ENCODE data around the gene CCT8L2. TPM values are rescaled to one million over a fixed set of nuclear protein-coding genes. Genes with fewer than 3 reads are reported as not detected.
A peak's percentile ranks its signal among the peaks of the same experiment; 100 is the strongest.
"Not testable (repeated sequence)": the region's sequence is repeated elsewhere in the genome, so short reads cannot be mapped to it uniquely, and the experiment has no call there.

CCT8L2 gene
- total RNA-seq, 2 experiments from 2014 or later: not detected

DNA sequence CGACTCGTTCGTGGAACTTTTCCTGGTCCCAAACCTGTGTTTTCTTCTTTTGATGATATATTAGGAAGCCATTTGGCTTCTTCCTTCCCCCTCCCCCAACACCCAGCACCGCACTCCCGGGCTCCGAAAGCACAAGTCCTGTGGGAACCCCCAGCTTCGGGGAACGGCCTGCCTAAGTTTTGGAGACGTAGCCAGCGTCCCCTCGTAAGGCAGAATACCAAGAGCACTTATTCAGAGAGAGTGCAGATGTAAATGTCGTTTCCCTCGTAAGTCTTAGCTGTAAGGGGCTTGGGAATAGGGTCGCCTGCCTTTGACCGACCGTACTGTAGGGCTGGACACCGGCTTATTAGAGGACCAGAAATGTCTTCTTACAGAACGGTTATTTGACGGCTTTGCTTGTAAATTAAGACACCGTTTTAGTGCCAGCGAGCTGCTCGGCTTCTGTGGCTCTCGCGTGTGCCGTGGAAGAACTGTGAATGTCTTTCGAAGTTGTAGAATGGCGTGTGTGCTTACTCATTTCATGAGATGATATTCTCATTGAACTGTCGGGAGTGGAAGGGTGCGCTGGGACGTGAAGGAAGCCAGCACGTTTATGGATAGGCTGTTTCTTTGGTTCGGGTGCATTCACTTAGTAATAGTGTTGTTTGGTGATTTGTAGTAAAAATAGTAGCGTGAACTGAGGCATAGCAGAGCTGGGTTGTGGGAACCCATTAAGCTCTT lies 10.3 kb upstream of the CCT8L2 start:
- peaks cover 29% of the 10 kb centered on the region for H3K27me3 Mint-ChIP-seq
- H3K4me1 Mint-ChIP-seq; DNase-seq; H3K36me3 Mint-ChIP-seq; CTCF ChIA-PET; ATAC-seq; H3K9me3 Mint-ChIP-seq (ENCODE audit: low read depth): not testable (repeated sequence)
- H3K4me3 Mint-ChIP-seq: peak overlapping the region; percentile 0
- peak overlapping the region; percentile 15 for H3K27ac Mint-ChIP-seq

DNA sequence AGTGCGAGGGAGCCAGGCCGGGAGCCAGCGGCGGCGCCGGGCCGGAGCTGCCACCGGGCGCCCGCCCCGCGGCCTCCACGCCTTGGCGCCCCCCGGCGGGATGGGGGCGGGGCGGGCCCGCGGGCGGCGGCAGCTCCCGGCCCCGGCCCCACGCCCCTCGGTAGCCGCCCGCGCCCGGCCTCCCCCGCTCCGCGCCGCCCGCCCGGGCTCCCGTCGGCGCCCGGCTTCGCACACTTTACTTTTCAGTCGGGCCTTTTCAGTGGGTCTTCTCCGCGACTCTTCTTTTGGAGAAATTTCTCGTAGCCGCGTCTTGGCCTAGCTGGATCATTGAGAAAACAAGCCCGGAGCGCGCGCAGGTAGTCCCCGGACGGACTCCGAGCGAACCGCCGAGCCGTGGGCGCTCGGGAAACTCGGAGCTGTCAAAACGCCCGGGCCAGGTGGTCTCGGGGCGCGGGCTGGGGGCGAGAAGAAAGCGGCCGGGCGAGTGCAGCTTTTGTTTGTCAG lies 9.7 kb upstream of the CCT8L2 start:
- H3K4me3 Mint-ChIP-seq; ATAC-seq; CTCF ChIA-PET; DNase-seq; H3K9me3 Mint-ChIP-seq (ENCODE audit: low read depth); H3K36me3 Mint-ChIP-seq; H3K4me1 Mint-ChIP-seq: not testable (repeated sequence)
- Mint-ChIP-seq H3K27me3 (peaks cover 29% of the 10 kb centered on the region), H3K27ac (peak overlapping the region; percentile 15)

DNA sequence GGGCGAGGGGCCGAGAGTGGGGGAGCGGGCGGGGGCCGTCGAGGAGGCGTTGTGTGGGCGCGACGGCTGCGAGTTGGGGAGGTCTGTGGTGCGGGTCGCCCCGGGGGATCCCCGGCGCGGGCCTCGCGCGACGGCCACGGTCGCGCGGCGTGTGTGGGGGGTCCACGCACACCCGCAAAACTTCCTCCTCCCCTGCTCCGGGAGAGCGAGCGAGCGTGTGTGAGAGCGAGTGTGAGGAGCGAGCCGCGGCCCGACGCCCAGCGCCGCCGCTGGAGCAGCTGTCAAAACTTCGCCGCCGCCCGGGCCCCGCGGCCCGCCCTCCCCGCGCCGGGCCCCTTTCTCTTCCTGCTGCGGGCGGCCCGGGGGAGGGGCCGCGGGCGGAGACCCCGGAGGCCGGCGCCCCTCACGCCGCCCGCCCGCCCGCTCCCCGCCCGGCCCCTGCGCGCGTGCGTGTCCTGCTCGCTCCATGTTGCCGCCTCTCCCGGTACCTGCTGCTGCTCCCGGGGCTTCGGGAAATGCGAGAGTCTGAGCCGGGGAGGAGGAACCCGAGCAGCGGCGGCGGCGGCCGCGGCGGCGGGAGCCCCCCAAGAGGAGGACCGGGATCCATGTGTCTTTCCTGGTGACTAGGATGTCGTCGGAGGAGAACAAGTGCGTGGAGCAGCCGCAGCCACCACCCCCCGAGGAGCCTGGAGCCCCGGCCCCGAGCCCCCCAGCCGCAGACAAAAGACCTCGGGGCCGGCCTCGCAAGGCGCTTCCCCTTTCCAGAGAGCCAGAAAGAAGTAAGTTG lies 9.0 kb upstream of the CCT8L2 start:
- Mint-ChIP-seq H3K4me3 (no peak overlapping the region), H3K4me1 (no peaks in the 10 kb centered on the region), H3K27ac (no peak overlapping the region), H3K36me3 (peaks cover 9% of the 10 kb centered on the region), H3K27me3 (peaks cover 29% of the 10 kb centered on the region), H3K9me3 (ENCODE audit: low read depth) (no peaks in the 10 kb centered on the region)
- ATAC-seq: no peak
- CTCF ChIA-PET: no interaction called here
- DNase-seq: no peak

DNA sequence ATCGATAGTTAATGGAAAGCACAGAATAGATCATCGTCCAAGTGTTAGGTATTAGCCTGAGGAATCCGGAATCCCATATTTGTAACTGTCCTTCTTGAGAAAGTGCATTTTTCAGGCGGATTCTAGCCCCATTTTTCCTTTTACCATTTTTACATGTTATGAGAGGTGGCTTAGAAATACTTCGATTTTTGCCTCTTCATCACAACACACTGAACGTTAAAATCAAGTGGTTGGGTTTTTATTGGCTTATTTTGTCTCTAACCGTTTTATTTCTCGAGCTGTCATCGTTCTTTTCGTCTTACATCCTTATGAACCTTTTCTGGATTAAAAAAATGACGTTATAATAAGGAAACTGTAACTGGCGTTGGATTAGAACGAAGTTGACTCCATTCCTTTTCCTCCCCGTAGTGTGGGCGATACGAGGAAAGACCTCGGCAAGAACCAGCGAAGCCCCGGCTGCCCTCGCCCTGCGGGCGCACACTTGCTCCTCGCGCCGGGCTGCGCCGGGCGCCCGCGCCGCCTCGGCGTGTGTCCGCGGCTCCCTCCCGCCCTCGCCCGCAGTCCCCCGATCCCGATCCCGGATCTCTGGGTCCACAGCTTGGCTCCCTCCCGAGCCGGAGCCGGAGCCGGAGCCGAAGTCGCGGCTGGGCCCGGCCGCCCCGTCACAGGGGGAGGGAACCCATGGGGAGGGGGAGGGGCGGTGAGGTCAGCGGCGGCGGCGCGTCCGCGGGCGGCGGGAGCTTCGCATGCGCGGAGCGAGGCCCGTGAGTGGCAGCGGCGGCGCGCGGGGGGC lies 8.2 kb upstream of the CCT8L2 start:
- H3K27ac Mint-ChIP-seq: peak overlapping the region; percentile 60
- DNase-seq: not testable (repeated sequence)

DNA sequence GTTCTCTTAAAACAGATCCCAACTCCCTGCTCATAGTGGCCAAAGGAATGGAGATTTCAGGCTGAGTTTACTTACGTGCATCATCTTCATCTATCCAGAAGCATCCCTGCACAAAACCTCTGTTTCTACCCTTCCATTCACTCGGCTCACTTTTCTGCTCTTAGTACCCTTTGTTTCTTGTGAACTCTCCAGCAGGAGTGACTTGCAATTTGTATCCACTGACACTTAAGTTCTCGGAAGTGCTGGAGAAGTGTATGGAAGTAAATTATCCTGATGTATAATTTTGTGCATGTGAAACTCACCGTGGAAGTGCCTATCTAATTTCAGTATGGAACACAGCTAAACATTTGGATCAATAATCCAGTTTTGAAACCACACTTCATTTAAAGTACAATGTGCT lies 7.0 kb upstream of the CCT8L2 start:
- H3K4me1 Mint-ChIP-seq; CTCF ChIA-PET; H3K36me3 Mint-ChIP-seq; H3K4me3 Mint-ChIP-seq; H3K9me3 Mint-ChIP-seq (ENCODE audit: low read depth); DNase-seq; H3K27ac Mint-ChIP-seq; ATAC-seq: not testable (repeated sequence)
- H3K27me3 Mint-ChIP-seq: peaks cover 29% of the 10 kb centered on the region

More for the DNA sequence above, 8.2 kb upstream of the CCT8L2 start:
- CTCF ChIA-PET; H3K4me1 Mint-ChIP-seq; H3K4me3 Mint-ChIP-seq; H3K9me3 Mint-ChIP-seq (ENCODE audit: low read depth); ATAC-seq; H3K36me3 Mint-ChIP-seq: not testable (repeated sequence)
- peaks cover 29% of the 10 kb centered on the region for H3K27me3 Mint-ChIP-seq

DNA sequence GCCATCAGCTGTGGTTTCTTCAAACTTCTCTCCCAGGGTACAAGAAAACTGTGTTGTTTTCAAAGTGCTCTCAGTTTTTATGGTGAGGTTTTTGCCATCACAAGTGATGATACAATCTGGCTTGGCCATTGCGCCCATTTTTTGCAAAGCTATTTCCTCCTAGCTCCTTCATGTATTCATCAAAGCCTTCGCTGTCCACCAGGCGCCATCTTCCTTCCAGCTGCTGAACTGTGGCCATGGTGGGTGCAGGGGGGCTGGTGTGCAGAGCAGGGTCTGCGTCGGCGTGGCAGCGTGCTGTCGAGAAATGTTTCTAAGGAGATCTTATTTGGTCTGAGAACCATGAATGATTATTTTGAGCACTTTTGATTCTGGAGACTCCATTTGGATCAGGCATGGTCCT lies 2.6 kb upstream of the CCT8L2 start:
- CTCF ChIA-PET; H3K9me3 Mint-ChIP-seq (ENCODE audit: low read depth); H3K4me1 Mint-ChIP-seq; ATAC-seq; H3K36me3 Mint-ChIP-seq; H3K27me3 Mint-ChIP-seq; H3K4me3 Mint-ChIP-seq; H3K27ac Mint-ChIP-seq; DNase-seq: not testable (repeated sequence)

DNA sequence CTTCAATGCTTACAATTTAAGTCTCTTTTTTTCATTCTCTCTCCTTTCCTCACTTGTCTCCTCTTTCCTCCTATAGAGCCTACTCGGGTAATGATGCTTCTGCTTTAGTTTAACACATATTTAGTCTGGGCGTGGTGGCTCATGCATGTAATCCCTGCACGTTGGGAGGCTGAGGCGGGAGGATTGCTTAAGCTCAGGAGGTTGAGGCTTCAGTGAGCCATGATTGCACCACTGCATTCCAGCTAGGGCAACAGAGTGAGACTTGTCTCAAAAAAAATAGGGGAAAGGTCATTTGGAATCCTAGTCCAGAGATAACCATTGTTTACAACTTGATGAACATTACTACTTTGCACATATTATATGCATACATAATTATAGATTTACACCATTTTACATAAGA lies 1.4 kb upstream of the CCT8L2 start:
- Mint-ChIP-seq H3K27ac (no peak overlapping the region), H3K4me3 (no peak overlapping the region), H3K27me3 (no peaks in the 10 kb centered on the region), H3K36me3 (no peaks in the 10 kb centered on the region), H3K9me3 (ENCODE audit: low read depth) (no peaks in the 10 kb centered on the region), H3K4me1 (no peaks in the 10 kb centered on the region)
- DNase-seq (no peak), ATAC-seq (no peak)
- CTCF ChIA-PET: no interaction called here

DNA sequence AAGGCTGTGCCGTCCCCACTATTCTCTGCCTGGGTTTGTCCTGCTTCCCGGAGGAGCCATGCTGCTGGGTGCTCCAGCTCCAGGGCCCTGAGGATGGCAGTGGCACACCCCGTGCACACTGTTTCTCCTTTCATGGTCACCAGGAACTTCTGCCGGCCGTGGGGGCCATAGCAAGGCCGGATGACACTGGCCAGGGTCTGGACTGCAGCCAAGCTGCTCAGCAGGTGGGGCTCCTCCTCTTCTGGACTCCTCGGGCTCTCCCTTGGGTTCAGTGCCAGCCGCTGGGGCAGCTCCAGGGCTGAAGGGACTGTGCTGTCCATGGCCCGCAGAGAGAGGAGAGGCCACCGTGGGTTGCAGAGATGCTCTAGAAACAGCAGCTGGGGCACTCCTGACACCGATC lies 379 bp downstream of the CCT8L2 start:
- CTCF ChIA-PET; ATAC-seq; H3K4me3 Mint-ChIP-seq; H3K4me1 Mint-ChIP-seq; H3K27ac Mint-ChIP-seq; H3K9me3 Mint-ChIP-seq (ENCODE audit: low read depth); H3K27me3 Mint-ChIP-seq; DNase-seq; H3K36me3 Mint-ChIP-seq: not testable (repeated sequence)

DNA sequence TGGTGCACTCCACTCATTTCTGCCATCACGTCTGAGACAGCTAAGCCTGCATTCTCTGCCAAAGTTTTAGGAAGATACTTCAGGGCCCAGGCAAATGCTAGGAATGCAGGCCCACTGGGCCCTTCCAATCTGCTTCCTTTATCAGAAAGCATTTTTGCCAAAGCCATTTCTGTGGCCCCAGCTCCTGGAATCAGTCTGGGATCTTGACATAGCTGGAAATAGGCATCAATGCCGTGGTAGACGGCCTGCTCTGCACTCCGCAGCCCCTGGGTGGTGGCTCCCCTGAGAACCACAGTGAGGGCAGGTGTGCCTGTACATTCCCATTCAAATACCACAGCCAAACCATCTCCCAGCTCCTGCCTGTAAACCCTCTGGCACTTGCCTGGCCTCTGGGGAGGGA lies 1.5 kb downstream of the CCT8L2 start:
- H3K4me3 Mint-ChIP-seq; DNase-seq; H3K27me3 Mint-ChIP-seq; ATAC-seq; H3K36me3 Mint-ChIP-seq; CTCF ChIA-PET; H3K4me1 Mint-ChIP-seq; H3K9me3 Mint-ChIP-seq (ENCODE audit: low read depth); H3K27ac Mint-ChIP-seq: not testable (repeated sequence)

DNA sequence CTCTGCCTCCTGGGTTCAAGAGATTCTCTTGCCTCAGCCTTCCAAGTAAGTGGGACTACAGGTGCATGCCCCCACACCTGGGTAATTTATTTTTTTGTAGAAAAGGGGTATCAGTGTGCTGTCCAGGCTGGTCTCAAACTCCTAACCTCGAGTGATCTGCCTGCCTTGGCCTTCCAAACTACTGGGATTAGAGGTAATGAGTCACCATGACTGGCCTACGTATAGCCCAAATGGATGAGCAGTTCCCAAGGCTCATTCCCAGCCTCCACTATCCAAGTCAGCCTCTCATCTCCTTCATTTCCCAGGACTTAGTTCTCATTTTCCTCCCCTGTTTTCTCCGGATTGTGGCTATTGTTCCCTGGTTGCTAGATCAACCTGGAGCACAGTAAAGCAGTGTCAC lies 5.6 kb downstream of the CCT8L2 start:
- H3K36me3 Mint-ChIP-seq: no peaks in the 10 kb centered on the region
- CTCF ChIA-PET: no interaction called here
- no peaks in the 10 kb centered on the region for H3K27me3 Mint-ChIP-seq
- H3K27ac Mint-ChIP-seq: no peak overlapping the region
- no peak for ATAC-seq
- H3K4me3 Mint-ChIP-seq: no peak overlapping the region
- DNase-seq: no peak
- no peaks in the 10 kb centered on the region for H3K9me3 Mint-ChIP-seq (ENCODE audit: low read depth)
- no peaks in the 10 kb centered on the region for H3K4me1 Mint-ChIP-seq

DNA sequence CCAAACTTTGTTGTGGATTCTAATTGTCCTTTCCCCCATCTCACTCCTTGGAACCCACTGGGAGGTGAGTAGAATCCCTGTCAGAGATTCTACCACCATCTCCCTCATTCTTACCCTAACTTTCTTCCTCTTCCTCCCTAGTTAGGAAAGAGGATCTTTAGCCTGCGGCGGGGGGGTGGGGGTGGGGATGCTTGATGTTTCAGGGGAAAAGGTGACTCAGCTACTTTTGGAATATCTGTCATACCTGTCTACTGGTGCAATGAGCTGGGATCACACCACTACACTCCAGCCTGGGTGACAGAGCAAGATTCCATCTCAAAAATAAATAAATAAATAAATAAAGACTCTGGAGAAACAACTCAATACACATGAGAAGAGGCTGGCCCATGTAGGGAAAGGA lies 6.4 kb downstream of the CCT8L2 start:
- Mint-ChIP-seq H3K27ac (no peak overlapping the region), H3K4me1 (no peaks in the 10 kb centered on the region), H3K9me3 (ENCODE audit: low read depth) (no peaks in the 10 kb centered on the region), H3K36me3 (no peaks in the 10 kb centered on the region), H3K4me3 (no peak overlapping the region), H3K27me3 (no peaks in the 10 kb centered on the region)
- CTCF ChIA-PET: no interaction called here
- no peak for ATAC-seq
- DNase-seq: no peak

DNA sequence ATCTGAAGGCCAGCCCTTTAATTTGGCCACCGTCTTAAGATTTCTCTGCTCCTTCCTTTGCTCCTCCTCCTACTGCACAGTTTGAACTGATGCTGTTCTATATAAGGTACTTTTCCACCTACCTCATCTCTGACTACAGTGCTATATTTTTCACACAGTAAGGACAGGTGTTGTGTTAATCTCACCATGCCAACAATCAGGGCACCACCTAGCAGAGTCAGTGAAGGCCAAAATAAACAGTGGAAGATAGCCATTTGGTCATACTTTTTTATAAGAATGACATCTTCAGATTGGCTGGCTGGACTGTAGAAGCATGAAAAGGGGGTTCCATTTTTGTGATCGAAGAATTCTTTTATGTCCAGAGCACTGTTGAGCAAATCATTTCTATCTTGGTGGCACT lies 11.7 kb downstream of the CCT8L2 start:
- ATAC-seq; H3K9me3 Mint-ChIP-seq (ENCODE audit: low read depth); H3K4me3 Mint-ChIP-seq; DNase-seq; H3K27ac Mint-ChIP-seq; CTCF ChIA-PET; H3K4me1 Mint-ChIP-seq; H3K27me3 Mint-ChIP-seq; H3K36me3 Mint-ChIP-seq: not testable (repeated sequence)

DNA sequence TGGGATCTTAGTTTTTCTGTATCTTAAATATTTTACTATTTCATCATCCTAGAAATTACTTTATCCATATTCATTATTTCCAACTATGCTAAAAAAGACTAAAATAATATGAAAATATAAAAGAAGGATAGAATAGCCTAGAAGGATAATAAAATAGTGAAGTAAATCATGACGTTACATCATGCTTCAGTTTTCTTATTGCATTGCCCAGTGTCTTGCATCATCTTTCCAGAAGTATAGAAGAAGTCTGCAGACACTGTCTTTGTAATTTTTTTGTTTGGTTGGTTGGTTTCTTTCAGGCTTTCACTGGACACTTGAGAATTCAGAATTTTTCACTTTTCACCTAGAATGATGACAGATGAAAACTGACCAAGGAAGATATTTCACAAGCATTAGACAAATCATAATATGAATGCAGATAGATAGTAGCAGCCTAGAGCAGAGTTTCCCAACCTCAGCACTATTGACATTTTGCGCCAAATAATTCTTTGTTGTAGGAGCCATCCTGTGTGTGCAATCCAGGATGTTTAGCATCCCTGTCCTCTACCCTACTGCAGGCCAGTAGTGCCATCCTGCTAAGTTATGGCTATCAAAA lies 23.3 kb downstream of the CCT8L2 start:
- DNase-seq; H3K36me3 Mint-ChIP-seq; ATAC-seq; H3K27me3 Mint-ChIP-seq; H3K27ac Mint-ChIP-seq; H3K9me3 Mint-ChIP-seq (ENCODE audit: low read depth); H3K4me3 Mint-ChIP-seq; H3K4me1 Mint-ChIP-seq; CTCF ChIA-PET: not testable (repeated sequence)

All from activated CD8-positive, alpha-beta memory T cell treated with anti-CD3 and anti-CD28 coated beads, Interleukin-2, amount 10 ng/mL, durations not matched to agents 7 days and 5 days (primary cell).